ENCODE results near the gene CCDC40.

DNA sequence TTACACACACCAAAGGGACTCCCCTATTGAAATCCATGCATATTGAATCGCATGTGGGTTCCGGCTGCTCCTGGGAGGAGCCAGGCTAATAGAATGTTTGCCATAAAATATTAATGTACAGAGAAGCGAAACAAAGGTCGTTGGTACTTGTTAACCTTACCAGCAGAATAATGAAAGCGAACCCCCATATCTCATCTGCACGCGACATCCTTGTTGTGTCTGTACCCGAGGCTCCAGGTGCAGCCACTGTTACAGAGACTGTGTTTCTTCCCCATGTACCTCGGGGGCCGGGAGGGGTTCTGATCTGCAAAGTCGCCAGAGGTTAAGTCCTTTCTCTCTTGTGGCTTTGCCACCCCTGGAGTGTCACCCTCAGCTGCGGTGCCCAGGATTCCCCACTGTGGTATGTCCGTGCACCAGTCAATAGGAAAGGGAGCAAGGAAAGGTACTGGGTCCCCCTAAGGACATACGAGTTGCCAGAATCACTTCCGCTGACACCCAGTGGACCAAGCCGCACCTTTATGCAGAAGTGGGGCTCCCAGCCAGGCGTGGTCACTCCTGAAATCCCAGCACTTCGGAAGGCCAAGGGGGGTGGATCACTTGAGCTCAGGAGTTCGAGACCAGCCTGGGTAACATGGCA, 67.1 kb downstream of the CCDC40 start:
- TF ChIP-seq, protein P1, sequence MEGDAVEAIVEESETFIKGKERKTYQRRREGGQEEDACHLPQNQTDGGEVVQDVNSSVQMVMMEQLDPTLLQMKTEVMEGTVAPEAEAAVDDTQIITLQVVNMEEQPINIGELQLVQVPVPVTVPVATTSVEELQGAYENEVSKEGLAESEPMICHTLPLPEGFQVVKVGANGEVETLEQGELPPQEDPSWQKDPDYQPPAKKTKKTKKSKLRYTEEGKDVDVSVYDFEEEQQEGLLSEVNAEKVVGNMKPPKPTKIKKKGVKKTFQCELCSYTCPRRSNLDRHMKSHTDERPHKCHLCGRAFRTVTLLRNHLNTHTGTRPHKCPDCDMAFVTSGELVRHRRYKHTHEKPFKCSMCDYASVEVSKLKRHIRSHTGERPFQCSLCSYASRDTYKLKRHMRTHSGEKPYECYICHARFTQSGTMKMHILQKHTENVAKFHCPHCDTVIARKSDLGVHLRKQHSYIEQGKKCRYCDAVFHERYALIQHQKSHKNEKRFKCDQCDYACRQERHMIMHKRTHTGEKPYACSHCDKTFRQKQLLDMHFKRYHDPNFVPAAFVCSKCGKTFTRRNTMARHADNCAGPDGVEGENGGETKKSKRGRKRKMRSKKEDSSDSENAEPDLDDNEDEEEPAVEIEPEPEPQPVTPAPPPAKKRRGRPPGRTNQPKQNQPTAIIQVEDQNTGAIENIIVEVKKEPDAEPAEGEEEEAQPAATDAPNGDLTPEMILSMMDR (conservative IDR thresholded peaks at IDR 0.05; ENCODE audit: low read length) = no peak
- no peak for TF ChIP-seq EZH2phosphoT487 (IDR thresholded peaks at IDR 0.05; ENCODE audit: borderline replicate concordance, low read depth, low read length)
